ENCODE measurements around the gene KCNJ16.

KCNJ16 gene

DNA sequence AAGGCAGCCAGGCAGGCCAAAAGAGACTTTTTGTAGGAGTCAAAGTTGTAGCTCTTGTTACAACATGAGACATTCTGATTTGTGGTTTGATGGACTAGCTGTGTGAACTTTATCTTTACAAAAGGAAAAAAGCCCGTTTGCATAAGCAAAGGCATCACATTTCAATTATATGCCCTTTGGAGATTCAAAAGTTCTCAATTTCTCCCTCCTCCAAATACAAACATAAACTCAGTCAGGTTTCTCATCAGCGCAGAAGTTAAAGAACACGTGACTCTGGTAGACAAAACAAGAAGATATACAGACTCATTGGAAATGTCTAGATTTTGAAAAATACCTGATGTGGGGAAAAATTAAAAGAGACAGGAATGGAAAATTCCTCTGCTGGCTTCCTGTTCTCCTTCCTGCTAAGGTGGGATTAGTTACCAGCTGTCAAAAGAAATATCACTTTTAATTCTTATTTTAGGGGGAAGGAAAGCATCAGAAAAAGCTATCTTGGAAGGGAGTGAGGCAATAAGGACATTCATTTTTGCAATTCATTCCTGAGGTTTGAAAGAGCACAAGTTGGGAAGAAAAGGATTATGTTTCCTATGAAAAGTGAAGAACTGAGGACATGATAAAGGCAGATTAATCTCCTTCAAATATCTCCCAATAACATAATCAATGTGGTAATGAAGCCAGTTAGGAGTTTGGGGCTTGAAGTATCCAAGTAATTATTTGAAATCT lies 4.6 kb upstream of the KCNJ16 start:
- DNase-seq = no peak

DNA sequence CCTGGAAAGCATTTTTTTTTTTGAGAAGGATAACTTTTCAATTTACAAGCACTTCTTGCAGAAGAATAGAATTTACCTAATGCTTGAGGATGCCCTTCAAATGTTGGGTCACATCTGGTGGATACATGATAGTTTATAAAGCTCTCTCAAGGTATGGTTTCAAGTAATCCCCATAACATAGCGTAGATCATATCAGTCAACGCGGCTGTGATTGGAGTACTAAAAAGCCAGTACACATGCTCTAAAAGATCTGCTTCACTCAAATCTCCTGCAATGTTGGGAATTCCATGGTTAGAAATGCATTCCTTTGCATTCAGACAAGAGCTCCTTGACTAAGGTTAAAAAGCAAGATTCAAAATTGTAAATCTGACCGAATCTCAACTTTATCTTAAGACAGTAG lies 3.9 kb upstream of the KCNJ16 start:
- DNase-seq = no peak

DNA sequence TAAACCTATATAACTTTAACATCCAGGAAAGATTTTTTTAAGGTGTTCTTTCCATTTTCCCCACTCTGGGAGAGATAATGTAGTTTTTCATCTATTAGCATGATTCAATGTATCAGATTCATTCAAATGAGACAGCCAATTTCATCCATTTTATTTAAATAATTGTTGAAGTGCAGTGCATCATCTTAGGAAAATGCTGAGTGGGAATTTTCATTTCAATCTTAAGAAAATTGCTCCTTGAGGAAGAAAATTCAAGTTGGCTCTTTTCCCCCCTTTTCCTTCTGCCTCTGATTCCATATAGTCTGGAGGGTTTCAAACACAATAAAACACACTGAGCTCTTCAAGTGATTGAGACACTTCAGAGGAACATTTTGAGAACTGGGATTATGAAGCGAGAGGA lies 3.4 kb upstream of the KCNJ16 start:
- no peak for DNase-seq

GRCh38 chr17:70072546-70073309 lies 2.3 kb upstream of the KCNJ16 start:
- no peak for DNase-seq

- no peak for DNase-seq
Measured at GRCh38 chr17:70073310-70073709, 1.7 kb upstream of the KCNJ16 start.

GRCh38 chr17:70073799-70074198 lies 1.2 kb upstream of the KCNJ16 start:
- DNase-seq = no peak

DNA sequence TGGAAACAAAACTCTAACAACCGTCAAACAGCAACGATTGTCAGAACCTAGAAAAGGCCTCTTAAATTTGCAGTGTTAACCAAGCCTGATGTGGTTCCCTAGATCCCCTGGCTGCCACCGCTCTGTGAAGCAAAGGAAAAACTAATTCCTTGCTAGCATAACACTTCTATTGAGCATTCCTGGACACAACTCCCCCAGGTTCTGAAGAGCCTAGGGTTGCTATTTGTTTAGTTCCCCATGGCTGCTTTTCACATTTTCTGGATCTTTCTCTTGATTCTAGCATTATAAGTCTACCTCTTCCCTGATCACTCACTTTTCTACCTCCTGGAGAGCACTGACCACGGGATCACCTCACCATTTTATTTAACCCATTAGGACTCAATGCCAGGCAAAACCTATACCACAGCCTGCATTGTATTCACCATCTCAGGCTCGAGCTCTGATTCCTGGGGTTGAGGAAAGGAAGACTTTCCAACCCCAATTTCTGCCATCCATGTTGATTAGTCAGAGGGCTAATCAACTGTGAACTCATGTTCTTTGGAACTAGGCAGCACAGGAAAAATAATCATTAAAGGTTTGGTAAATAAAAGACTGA lies 692 bp upstream of the KCNJ16 start:
- DNase-seq = no peak

GRCh38 chr17:70076189-70076588 lies 1.2 kb downstream of the KCNJ16 start:
- no peak for DNase-seq

GRCh38 chr17:70076831-70077230 lies 1.8 kb downstream of the KCNJ16 start:
- no peak for DNase-seq

- DNase-seq = no peak
Measured at GRCh38 chr17:70078549-70078948, 3.5 kb downstream of the KCNJ16 start.

- no peak for DNase-seq
Measured at GRCh38 chr17:70078994-70079531, 4.0 kb downstream of the KCNJ16 start.

DNA sequence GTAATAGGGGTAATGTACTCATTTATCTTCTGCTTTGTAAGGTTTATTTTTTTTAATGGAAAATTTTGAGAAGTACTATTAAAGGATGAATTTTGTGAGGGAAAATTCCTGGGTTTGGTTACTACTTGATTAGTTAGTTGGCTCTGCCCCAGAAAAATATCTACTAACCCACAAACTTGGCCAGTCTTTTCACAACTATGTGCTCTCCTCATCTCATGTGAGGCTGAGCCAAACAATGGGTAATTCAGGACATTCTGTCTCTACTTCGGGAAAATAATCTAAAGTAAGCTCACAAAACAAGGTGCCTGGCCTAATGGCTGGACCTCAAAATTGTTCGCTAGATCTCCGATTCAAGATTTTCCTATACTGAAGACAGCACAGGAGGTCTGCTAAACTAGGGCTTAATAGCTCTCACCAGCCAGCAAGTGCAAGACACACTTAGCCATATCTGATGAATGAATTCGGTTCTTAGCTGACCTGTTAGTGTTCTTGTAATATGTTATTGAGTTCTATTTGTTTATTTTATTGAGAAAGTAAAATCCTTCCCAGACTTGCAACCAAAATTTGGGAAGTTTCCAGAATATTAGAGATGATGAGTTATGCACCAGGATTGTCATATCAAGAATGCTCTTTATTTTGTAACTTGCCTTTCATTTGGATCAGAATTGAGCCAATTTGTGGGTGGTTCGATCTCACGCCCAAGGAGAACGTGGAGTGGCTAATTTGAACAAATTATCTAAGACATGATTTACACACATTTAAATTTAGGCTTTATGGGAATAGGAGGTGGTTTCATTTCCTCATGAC lies 5.7 kb downstream of the KCNJ16 start:
- no peak for DNase-seq

DNA sequence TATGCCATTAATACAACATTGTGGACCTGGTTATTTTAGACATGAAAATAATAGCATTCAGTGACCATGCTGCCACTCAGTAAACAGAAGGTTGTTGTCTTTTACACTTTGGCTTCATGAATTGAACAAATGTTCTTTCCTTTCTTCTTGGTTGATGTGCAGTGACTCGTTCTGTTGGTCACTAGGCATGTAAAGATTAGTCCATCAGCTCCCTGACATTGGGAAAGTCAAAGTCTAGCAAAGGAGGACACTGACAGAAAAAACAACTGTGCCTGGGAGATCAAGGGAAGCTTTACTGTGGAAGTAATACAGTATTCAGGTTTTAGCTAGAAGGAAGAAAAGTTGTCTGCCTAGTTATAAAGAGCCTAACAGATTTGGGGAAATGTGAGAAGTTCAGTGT lies 6.9 kb downstream of the KCNJ16 start:
- DNase-seq = no peak

DNA sequence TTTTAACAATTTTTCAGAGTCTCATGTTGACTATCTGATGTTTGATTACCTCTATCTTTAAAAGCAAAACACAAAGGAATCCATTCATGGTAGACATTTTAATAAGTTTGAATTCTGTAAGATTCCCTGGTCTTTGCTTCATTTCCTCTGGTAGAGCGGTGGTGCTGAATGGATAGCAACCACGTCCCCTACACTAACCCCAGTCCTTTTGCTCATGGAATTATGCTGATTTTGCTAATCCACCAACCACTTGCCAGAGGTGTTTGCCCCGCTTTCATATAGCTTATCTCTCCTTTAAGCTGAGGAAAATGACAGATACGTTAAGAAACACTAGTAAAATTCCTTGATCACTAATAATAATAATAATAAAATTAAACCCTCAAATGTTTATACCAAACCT lies 9.5 kb downstream of the KCNJ16 start:
- DNase-seq = no peak

DNA sequence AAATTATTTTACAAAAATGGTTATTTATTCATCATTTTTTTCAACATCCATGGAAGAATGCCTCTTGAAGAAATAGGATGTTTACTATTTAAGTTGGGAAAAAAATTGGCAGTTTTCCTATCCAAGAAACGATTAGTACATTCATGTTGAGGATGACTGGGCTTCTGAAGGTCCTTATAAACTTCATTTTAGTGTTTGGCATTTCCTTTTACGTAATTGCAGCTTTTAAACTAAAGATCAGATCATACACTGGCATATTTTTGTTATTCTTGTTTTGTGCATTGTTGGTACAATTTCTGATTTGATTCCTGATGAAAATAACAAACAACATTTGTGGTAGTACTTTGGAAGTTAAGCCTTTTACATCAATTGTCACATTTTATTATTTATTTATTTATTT lies 11.5 kb downstream of the KCNJ16 start:
- DNase-seq = no peak

- no peak for DNase-seq
Measured at GRCh38 chr17:70089513-70090148, 14.6 kb downstream of the KCNJ16 start.

GRCh38 chr17:70091005-70091568 lies 16.1 kb downstream of the KCNJ16 start:
- DNase-seq = no peak

DNA sequence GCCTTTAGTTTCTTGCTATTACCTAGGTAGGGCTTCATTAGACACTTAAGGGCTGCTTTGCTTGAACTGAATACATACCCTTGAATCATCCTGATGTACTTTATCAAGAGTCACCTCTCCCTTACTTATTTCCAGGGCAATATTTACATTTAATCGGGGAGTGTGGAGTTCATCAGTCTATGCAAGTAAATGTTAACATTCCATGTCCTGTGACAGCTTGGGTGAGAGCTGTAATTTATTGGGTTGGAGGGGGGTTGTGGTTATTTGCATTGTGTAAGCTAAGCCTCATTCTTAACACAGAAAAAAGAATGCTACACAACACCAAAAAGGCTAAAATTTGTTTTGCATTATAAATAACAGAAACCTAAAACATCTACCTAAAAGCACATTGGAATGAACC lies 16.7 kb downstream of the KCNJ16 start:
- DNase-seq = no peak

- DNase-seq = no peak
Measured at GRCh38 chr17:70093163-70093562, 18.1 kb downstream of the KCNJ16 start.

- no peak for DNase-seq
Measured at GRCh38 chr17:70095455-70095854, 20.4 kb downstream of the KCNJ16 start.

GRCh38 chr17:70096861-70097260 lies 21.8 kb downstream of the KCNJ16 start:
- no peak for DNase-seq

DNA sequence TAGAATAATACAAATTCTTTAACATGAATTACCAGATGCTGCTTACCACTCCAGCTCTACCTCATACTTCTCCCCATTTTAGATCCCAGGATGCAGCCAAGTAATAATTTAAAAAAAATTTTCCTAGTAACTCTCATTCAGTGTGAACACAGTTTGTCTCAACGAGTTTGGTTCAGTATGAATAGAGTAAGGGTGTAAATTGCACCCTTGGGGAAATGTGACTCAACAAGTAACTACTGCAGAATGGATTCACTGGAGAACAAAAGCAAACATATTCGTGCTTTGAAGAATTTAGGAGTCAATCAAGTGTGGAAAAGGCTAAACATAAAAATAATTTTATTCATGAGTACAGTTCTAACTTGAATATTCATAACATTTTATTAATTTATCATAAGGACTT lies 23.0 kb downstream of the KCNJ16 start:
- no peak for DNase-seq

All from stimulated activated CD4-positive, alpha-beta T cell treated with anti-CD3 and anti-CD28 coated beads, Interleukin-4, amount 100 ng/mL, for 4 hours (primary cell).